Keratinocyte (primary cell): ENCODE results near the gene CEP85.

Source experiments
- CTCF ChIP-seq, 3 experiments: IDR thresholded peaks in 1 of 3; conservative IDR thresholded peaks in 1 of 3; optimal IDR thresholded peaks in 1 of 3; 2 replicates in 2 of 3; 3 replicates in 1 of 3; pipeline versions ENCODE3 to v1.5.1; 2011; ENCODE audit warnings: low read length in 3 of 3, mild to moderate bottlenecking in 3 of 3, moderate library complexity in 2 of 3, control low read depth in 1 of 3, inconsistent platforms in 1 of 3; ENCODE audit not compliant: insufficient read depth in 2 of 3; ENCODE audit errors: extremely low read depth in 1 of 3
- EZH2 ChIP-seq: IDR thresholded peaks from one replicate; pipeline ENCODE4 v1.6.1; 2012; ENCODE audit warnings: inconsistent platforms, mild to moderate bottlenecking, low read length, moderate library complexity

GRCh38 chr1:26237230-26237966 lies 3.4 kb downstream of the CEP85 start:
- TF ChIP-seq CTCF (optimal IDR thresholded peaks at IDR 0.05 in 1 of 3, IDR thresholded peaks at IDR 0.05 in 1 of 3, conservative IDR thresholded peaks at IDR 0.05 in 1 of 3; ENCODE audit: extremely low read depth in 1 of 3, insufficient read depth in 2 of 3, low read length in 3 of 3), result no peak
- no peak for TF ChIP-seq EZH2
